Measurements from ENCODE around the gene ARL15. TPM values are rescaled to one million over a fixed set of nuclear protein-coding genes. Genes with fewer than 3 reads are reported as not detected.

Gene ARL15
- total and polyA plus RNA-seq, 9 of the 15 experiments (the other 6 are each of a cell fraction or from before 2014, with no cell fraction given): 18.5 to 80.4 (median 57.0) TPM

- no peak for TF ChIP-seq ZBTB49 (CRISPR knock-in tag; IDR thresholded peaks at IDR 0.05; ENCODE audit: borderline replicate concordance)
- TF ChIP-seq TARDBP (IDR thresholded peaks at IDR 0.05): no peak
- no peak for TF ChIP-seq ZNF12 (CRISPR knock-in tag; IDR thresholded peaks at IDR 0.05)
- no peak for TF ChIP-seq MEIS2 (IDR thresholded peaks at IDR 0.05; ENCODE audit: partially characterized antibody)
- no peak for TF ChIP-seq XRCC3 (IDR thresholded peaks at IDR 0.05)
- no peak for TF ChIP-seq ZSCAN32 (CRISPR knock-in tag; IDR thresholded peaks at IDR 0.05)
Observed at GRCh38 chr5:53891159-53891558, 419.2 kb downstream of the ARL15 start (continued).

GRCh38 chr5:53890490-53890889, 419.9 kb downstream of the ARL15 start:
- Histone ChIP-seq H3K36me3 (ENCODE audit: control insufficient read depth, insufficient read depth, low read length) (peaks cover 10% of the 10 kb centered on the region), H3K4me2 (ENCODE audit: insufficient read depth, low read length) (no peak overlapping the region), H3K4me1 (replicated peaks in 1 of 2; ENCODE audit: control insufficient read depth in 2 of 2, insufficient read depth in 2 of 2, low read length in 2 of 2) (no peaks in the 10 kb centered on the region), H3K9ac (ENCODE audit: insufficient read depth in 1 of 2, low read depth in 2 of 2, low read length in 2 of 2) (no peak overlapping the region; a peak in 1 of 4 replicates), H3K9me3 (replicated peaks; ENCODE audit: control insufficient read depth, insufficient read depth, low read depth, low read length) (no peaks in the 10 kb centered on the region), H3K4me3 (no peak overlapping the region), H3K79me2 (ENCODE audit: control insufficient read depth, insufficient read depth, low read length) (no peaks in the 10 kb centered on the region), H3K9me1 (ENCODE audit: control insufficient read depth, insufficient read depth, low read length) (no peaks in the 10 kb centered on the region), H2AFZ (ENCODE audit: low read depth, low read length) (no peak overlapping the region), H4K20me1 (replicated peaks; ENCODE audit: control insufficient read depth, insufficient read depth, low read length) (no peaks in the 10 kb centered on the region), H3K27ac (ENCODE audit: extremely low read depth, low read depth, low read length) (no peak overlapping the region), H3K27me3 (ENCODE audit: control insufficient read depth in 2 of 2, insufficient read depth in 2 of 2, low read length in 2 of 2) (no peaks in the 10 kb centered on the region)
- ATAC-seq: no peak
- TF ChIP-seq ZNF511 (CRISPR knock-in tag; IDR thresholded peaks at IDR 0.05) (no peak), ZNF57 (CRISPR knock-in tag; IDR thresholded peaks at IDR 0.05) (no peak), NCOA4 (IDR thresholded peaks at IDR 0.05; ENCODE audit: partially characterized antibody) (no peak), SLC30A9 (CRISPR knock-in tag; IDR thresholded peaks at IDR 0.05) (no peak), KLF13 (tag; IDR thresholded peaks at IDR 0.05; ENCODE audit: borderline replicate concordance, low read depth) (no peak), NFRKB (IDR thresholded peaks at IDR 0.05; ENCODE audit: low read depth) (no peak), ZNF778 (CRISPR knock-in tag; IDR thresholded peaks at IDR 0.05) (no peak), DPF2 (IDR thresholded peaks at IDR 0.05) (no peak), ADNP (tag; IDR thresholded peaks at IDR 0.05) (no peak), ZNF785 (CRISPR knock-in tag; IDR thresholded peaks at IDR 0.05) (no peak)
- intact Hi-C loops (cut with micrococcal nuclease) (no loop called here), in situ Hi-C loops (cut with MboI) (no loop called here)
- no TSS peak for BruUV-seq (replicated peaks)
- FAIRE-seq: no peak
- no peak for DNase-seq (ENCODE audit: extremely low read depth in 1 of 4, low spot score in 3 of 4)
- ChIA-PET CTCF (ENCODE audit: low intra/inter-chr PET ratio) (no interaction called here), POLR2A (no interaction called here)
- WGBS (ENCODE audit: insufficient coverage, low coverage, missing lambda C conversion rate): 88% methylated on average over 7 of the region's 7 CpGs

All from K562 (cell line).